GM23338 (cell line): ENCODE results near the gene SHANK1. TPM values are rescaled to one million over a fixed set of nuclear protein-coding genes. Genes with fewer than 3 reads are reported as not detected.
"Not testable (repeated sequence)": the region's sequence is repeated elsewhere in the genome, so short reads cannot be mapped to it uniquely, and the experiment has no call there.

Experiments
- ATAC-seq: fragments of 200-7000 bp; cut with Tn5 transposase; 3 replicates; pipeline ENCODE4 v1.9.1; 2020
- DNase-seq: peaks from one replicate; pipeline ENCODE4 v3.0.0-alpha.2; 2015; ENCODE audit warnings: low spot score
- H2AFZ ChIP-seq: fragments of 200-600 bp; sonication (generic); 2 replicates; pipeline ENCODE4 v1.8.0; 2016; ENCODE audit warnings: antibody characterized with exemption, mild to moderate bottlenecking, moderate library complexity
- H3F3A ChIP-seq: fragments of 200-600 bp; sonication (generic); replicated peaks from 2 replicates; pipeline ENCODE4 v1.8.0; 2017; ENCODE audit warnings: antibody characterized with exemption, mixed run types, low read depth
- H3K27ac ChIP-seq: fragments of 200-600 bp; sonication (generic); 2 replicates; pipeline ENCODE4 v1.6.1; 2016; ENCODE audit warnings: low read depth
- H3K27me3 ChIP-seq: fragments of 200-600 bp; sonication (generic); 2 replicates; pipeline ENCODE4 v1.8.0; 2016; ENCODE audit warnings: mild to moderate bottlenecking, mixed run types, moderate library complexity; ENCODE audit not compliant: insufficient read depth
- H3K36me3 ChIP-seq: fragments of 200-600 bp; sonication (generic); 2 replicates; pipeline ENCODE4 v1.8.0; 2016; ENCODE audit warnings: mild to moderate bottlenecking; ENCODE audit not compliant: insufficient read depth
- H3K4me1 ChIP-seq: fragments of 200-600 bp; sonication (generic); 2 replicates; pipeline ENCODE4 v1.8.0; 2016; ENCODE audit warnings: mild to moderate bottlenecking, moderate library complexity; ENCODE audit not compliant: insufficient read depth
- H3K4me2 ChIP-seq: fragments of 200-600 bp; sonication (generic); 2 replicates; pipeline ENCODE4 v1.7.1; 2017; ENCODE audit warnings: mixed run types
- H3K4me3 ChIP-seq: fragments of 200-600 bp; sonication (generic); 2 replicates; pipeline ENCODE4 v1.6.1; 2016; ENCODE audit warnings: mixed run types
- H3K79me2 ChIP-seq: fragments of 200-600 bp; sonication (generic); replicated peaks from 2 replicates; pipeline ENCODE4 v1.8.0; 2017; ENCODE audit warnings: mild to moderate bottlenecking; ENCODE audit not compliant: insufficient read depth
- H3K9me2 ChIP-seq: fragments of 200-600 bp; sonication (generic); 2 replicates; pipeline ENCODE4 v1.8.0; 2017; ENCODE audit not compliant: insufficient read depth
- H4K20me1 ChIP-seq: fragments of 200-600 bp; sonication (generic); replicated peaks from 2 replicates; pipeline ENCODE4 v1.8.0; 2017; ENCODE audit warnings: mild to moderate bottlenecking; ENCODE audit not compliant: insufficient read depth
- H3K27ac Mint-ChIP-seq: 2 replicates; pipeline ENCODE4 v1.8.0; 2020; ENCODE audit warnings: inconsistent platforms, mild to moderate bottlenecking, moderate library complexity, mixed read lengths
- H3K27me3 Mint-ChIP-seq: 3 replicates; pipeline ENCODE4 v1.8.0; 2022; ENCODE audit warnings: low read depth, mild to moderate bottlenecking, moderate library complexity, mixed read lengths, inconsistent platforms; ENCODE audit not compliant: insufficient read depth, poor library complexity
- H3K36me3 Mint-ChIP-seq: 3 replicates; pipeline ENCODE4 v1.8.0; 2021; ENCODE audit warnings: low read depth, mild to moderate bottlenecking, inconsistent platforms, moderate library complexity, mixed read lengths
- H3K4me1 Mint-ChIP-seq: 3 replicates; pipeline ENCODE4 v1.8.0; 2020; ENCODE audit warnings: mild to moderate bottlenecking, inconsistent platforms, mixed read lengths
- H3K4me3 Mint-ChIP-seq: 3 replicates; pipeline ENCODE4 v1.8.0; 2021; ENCODE audit warnings: moderate library complexity, mild to moderate bottlenecking, inconsistent platforms, mixed read lengths
- H3K9me3 Mint-ChIP-seq: 3 replicates; pipeline ENCODE4 v1.8.0; 2020; ENCODE audit warnings: moderate library complexity, mild to moderate bottlenecking, inconsistent platforms, mixed read lengths
- ETS1 ChIP-seq: IDR thresholded peaks from 2 replicates; pipeline ENCODE4 v1.6.1; 2016; ENCODE audit warnings: antibody characterized with exemption
- POLR2AphosphoS5 ChIP-seq: IDR thresholded peaks from 2 replicates; pipeline ENCODE4 v1.6.1; 2016; ENCODE audit warnings: antibody characterized with exemption, low read depth
- polyA plus RNA-seq: library from polyadenylated mRNA; unstranded; fragments of >200 nt; fragmentation: Nextera tagmentation; extraction: Ambion mirVana; gene quantifications from 2 replicates; pipeline ENCODE4 v1.2.1, GENCODE V29; 2016
- total RNA-seq: library from RNA; depleted of rRNA; stranded (reverse); fragments of >200 nt; shearing (Covaris generic); gene quantifications from 2 replicates; pipeline ENCODE4 v1.2.3, GENCODE V29; 2014

SHANK1 gene
- total and polyA plus RNA-seq, 2 experiments from 2014 or later, result 0.23 to 4.1 TPM

- Histone ChIP-seq H2AFZ (0 out of 2 replicates have a peak overlapping the region, but pooled peaks have one; percentile 14), H3K4me2 (no peak overlapping the region), H3K27ac (no peak overlapping the region), H3K36me3 (no peaks in the 10 kb centered on the region), H4K20me1 (no peaks in the 10 kb centered on the region), H3K4me3 (no peak overlapping the region), H3K9me2 (no peaks in the 10 kb centered on the region), H3F3A (no peaks in the 10 kb centered on the region), H3K4me1 (no peaks in the 10 kb centered on the region), H3K79me2 (no peaks in the 10 kb centered on the region), H3K27me3 (no peaks in the 10 kb centered on the region)
- no peak overlapping the region for H3K27ac Mint-ChIP-seq
- no peak for ATAC-seq
- peak; percentile 79 for DNase-seq
- TF ChIP-seq POLR2AphosphoS5 (no peak), ETS1 (0 out of 2 replicates have a peak, but pooled peaks have one; percentile 39)
- no peaks in the 10 kb centered on the region for H3K4me1 Mint-ChIP-seq
- H3K4me3 Mint-ChIP-seq, result no peak overlapping the region
- peaks cover 6% of the 10 kb centered on the region for H3K27me3 Mint-ChIP-seq
- peaks cover 35% of the 10 kb centered on the region for H3K36me3 Mint-ChIP-seq
- H3K9me3 Mint-ChIP-seq, result peaks cover 92% of the 10 kb centered on the region
These were observed 40.3 kb upstream of the SHANK1 start for GRCh38 chr19:50759886-50760285.

- not testable (repeated sequence) for H3K27ac ChIP-seq, H3K4me3 Mint-ChIP-seq, H3K4me3 ChIP-seq, H3K4me2 ChIP-seq, H3K4me1 ChIP-seq, ATAC-seq, H3K9me2 ChIP-seq, H3K36me3 ChIP-seq, H3F3A ChIP-seq, H4K20me1 ChIP-seq, H3K27me3 Mint-ChIP-seq, H3K4me1 Mint-ChIP-seq, H2AFZ ChIP-seq, H3K27ac Mint-ChIP-seq, H3K27me3 ChIP-seq, H3K79me2 ChIP-seq, DNase-seq
- H3K9me3 Mint-ChIP-seq, result peaks cover 92% of the 10 kb centered on the region
- peaks cover 36% of the 10 kb centered on the region for H3K36me3 Mint-ChIP-seq
These were observed 39.5 kb upstream of the SHANK1 start for GRCh38 chr19:50759076-50759475.

- H3K27me3 Mint-ChIP-seq, ATAC-seq: not testable (repeated sequence)
These were observed 38.0 kb upstream of the SHANK1 start for GRCh38 chr19:50757624-50758023.

GRCh38 chr19:50756244-50756643 lies 36.6 kb upstream of the SHANK1 start:
- H3K36me3 ChIP-seq, H3K27ac ChIP-seq, H3K4me3 Mint-ChIP-seq, H3K4me2 ChIP-seq, H2AFZ ChIP-seq, H3K4me1 ChIP-seq, H3K4me1 Mint-ChIP-seq, DNase-seq, H3K79me2 ChIP-seq, H3K27me3 Mint-ChIP-seq, H3F3A ChIP-seq, H4K20me1 ChIP-seq, H3K9me2 ChIP-seq, H3K4me3 ChIP-seq, H3K27ac Mint-ChIP-seq, ATAC-seq, H3K27me3 ChIP-seq: not testable (repeated sequence)
- peaks cover 40% of the 10 kb centered on the region for H3K36me3 Mint-ChIP-seq
- peaks cover 96% of the 10 kb centered on the region for H3K9me3 Mint-ChIP-seq

More at GRCh38 chr19:50757624-50758023, 38.0 kb upstream of the SHANK1 start:
- H3K27me3 ChIP-seq, DNase-seq, H3K27ac Mint-ChIP-seq, H3F3A ChIP-seq, H2AFZ ChIP-seq, H4K20me1 ChIP-seq, H3K4me3 Mint-ChIP-seq, H3K4me3 ChIP-seq, H3K27ac ChIP-seq, H3K9me2 ChIP-seq, H3K4me1 ChIP-seq, H3K4me2 ChIP-seq, H3K79me2 ChIP-seq, H3K4me1 Mint-ChIP-seq, H3K36me3 ChIP-seq: not testable (repeated sequence)
- H3K9me3 Mint-ChIP-seq, result peaks cover 98% of the 10 kb centered on the region
- H3K36me3 Mint-ChIP-seq, result peaks cover 41% of the 10 kb centered on the region
